GM13977 (cell line): ENCODE measurements around the gene TSPOAP1.
A peak's percentile ranks its signal among the peaks of the same experiment; 100 is the strongest.

Experiments
- DNase-seq: peaks from one replicate; pipeline ENCODE4 v3.0.0; 2012; ENCODE audit warnings: low spot score
- in situ Hi-C: fragments of 300-500 bp; cut with MboI; formaldehyde crosslinking; loops from one replicate; pipeline ENCODE4 v1.12.0; 2022; ENCODE audit warnings: low sequenced_read_pairs, low pct_unique_long_range_greater_than_20kb, mixed read lengths, inconsistent platforms; ENCODE audit not compliant: unreplicated experiment
- TF ChIP-seq, protein P1 (sequence below): IDR thresholded peaks from 2 replicates; pipeline ENCODE4 v1.5.1; 2012; ENCODE audit warnings: mild to moderate bottlenecking, control low read depth; ENCODE audit not compliant: insufficient read depth; ENCODE audit errors: extremely low read depth, missing control alignments

The TSPOAP1 gene

DNA sequence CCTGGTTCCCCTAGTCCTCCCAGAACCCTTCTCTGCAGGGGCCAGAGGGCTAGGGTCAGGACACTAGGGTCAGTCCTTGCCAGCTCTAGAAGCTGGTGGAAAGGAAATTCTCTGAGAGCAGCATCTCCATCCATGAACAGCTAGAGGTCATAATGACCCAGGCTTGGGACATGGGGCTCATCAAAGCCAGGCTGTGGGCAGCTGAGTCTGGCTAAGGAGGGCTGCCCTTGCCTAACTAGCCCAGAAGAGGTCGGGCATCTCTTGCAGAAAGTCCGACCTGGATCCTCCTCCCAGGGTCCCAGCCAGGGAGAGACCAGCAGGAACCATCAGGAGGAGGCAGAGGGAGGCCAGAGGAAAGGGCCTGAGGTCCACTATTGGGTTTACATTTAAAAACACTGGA is 52.2 kb downstream of the TSPOAP1 start:
- TF ChIP-seq, protein P1, sequence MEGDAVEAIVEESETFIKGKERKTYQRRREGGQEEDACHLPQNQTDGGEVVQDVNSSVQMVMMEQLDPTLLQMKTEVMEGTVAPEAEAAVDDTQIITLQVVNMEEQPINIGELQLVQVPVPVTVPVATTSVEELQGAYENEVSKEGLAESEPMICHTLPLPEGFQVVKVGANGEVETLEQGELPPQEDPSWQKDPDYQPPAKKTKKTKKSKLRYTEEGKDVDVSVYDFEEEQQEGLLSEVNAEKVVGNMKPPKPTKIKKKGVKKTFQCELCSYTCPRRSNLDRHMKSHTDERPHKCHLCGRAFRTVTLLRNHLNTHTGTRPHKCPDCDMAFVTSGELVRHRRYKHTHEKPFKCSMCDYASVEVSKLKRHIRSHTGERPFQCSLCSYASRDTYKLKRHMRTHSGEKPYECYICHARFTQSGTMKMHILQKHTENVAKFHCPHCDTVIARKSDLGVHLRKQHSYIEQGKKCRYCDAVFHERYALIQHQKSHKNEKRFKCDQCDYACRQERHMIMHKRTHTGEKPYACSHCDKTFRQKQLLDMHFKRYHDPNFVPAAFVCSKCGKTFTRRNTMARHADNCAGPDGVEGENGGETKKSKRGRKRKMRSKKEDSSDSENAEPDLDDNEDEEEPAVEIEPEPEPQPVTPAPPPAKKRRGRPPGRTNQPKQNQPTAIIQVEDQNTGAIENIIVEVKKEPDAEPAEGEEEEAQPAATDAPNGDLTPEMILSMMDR: no peak
- DNase-seq: no peak

DNA sequence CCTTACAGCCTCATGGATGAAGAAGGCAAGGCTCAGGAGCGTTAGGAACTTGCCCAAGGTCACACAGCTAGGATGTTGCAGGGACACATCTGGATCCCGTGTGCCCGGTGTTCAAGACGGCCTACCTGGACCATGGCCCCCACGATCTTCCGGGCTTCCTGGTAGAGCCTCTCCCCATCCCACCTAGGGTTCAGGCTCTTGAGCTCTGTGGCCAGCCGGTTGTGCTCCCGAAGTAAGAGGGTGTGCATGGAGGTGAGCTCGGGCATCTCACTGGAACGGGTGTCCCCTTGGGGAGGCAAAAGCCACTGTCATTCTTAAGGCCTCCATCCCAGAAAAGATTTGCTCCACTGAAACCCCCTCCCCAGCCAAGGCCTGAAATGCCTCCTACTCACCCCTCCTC is 53.2 kb downstream of the TSPOAP1 start:
- no peak for DNase-seq
- in situ Hi-C loops: no loop called here
- TF ChIP-seq, protein P1: no peak

More for the DNA sequence above, 52.2 kb downstream of the TSPOAP1 start:
- in situ Hi-C loops: no loop called here

DNA sequence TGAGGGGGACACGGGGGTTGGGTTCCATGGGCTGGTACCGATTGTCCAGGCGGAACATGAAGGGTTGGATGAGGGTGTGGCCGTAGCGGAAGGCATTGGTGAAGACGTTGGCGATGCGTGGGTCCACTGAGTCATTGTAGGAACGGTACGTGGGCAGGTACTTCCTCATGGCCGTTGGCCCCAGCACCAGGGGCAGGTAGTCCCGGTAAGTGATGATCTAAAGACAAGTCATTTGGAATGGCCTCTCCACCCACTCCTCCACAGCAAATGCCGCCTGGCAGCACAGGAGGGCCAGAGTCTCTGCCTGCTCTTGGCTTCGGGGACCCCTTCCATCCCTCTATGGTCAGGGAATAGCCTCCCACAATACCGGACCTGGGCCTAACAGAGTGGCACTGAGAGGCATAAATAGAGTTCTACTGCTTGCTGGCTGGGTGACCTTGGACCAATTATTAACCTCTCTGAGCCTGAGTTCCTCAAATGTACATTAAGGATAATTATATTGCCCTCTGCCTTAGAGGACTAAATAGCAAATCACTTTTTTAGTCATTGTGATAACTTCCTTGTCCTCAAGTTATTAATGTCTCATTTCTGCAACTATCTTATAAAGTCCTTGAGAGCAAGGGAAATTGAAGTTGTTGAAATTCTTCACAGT is 55.0 kb downstream of the TSPOAP1 start:
- TF ChIP-seq, protein P1: no peak
- peak; percentile 46 for DNase-seq
- in situ Hi-C loops: no loop called here

DNA sequence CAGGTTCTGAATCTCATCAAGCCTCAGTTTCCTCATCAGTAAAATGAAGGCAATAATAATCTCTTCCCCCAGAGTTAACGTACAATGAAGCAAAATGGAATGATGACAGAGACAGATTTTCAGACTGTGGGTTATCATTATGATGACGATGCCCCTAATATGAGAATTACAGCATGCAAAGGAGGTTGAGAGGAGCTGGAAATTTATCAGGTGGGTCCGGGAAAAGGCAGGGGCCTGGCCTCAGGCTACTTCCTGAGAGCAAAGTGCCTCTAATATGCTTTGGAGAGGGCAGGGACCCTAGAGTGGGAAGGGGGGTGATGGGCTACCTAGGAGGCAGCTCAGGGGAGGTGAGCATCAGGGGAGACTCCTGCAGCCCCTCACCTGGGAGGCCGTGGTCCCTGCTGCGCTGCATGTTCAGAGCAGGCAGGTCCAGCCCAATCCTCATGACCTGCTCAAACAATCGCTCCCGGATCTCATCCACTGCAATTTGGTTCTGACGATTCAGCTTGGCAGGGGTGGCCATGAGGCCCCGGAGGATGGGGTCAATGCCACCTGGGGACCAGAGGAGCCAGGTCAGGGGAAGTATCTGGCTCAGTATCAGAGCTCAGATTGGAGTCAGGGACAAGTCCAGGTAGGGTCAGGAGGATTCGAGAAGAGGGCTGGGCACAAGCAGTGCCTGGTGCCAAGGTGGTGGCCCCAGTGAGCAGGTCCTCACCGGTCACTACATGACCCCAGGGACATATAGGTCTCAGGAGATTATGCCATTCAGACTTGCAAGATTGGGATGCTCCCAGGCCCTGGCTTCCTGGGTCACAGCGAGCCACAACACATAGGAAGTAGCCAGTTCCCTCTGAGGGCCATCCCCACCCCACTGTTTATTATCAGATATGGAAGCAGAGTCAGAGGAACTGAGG is 56.0 kb downstream of the TSPOAP1 start:
- TF ChIP-seq, protein P1: no peak
- in situ Hi-C loops: no loop called here
- DNase-seq: no peak

DNA sequence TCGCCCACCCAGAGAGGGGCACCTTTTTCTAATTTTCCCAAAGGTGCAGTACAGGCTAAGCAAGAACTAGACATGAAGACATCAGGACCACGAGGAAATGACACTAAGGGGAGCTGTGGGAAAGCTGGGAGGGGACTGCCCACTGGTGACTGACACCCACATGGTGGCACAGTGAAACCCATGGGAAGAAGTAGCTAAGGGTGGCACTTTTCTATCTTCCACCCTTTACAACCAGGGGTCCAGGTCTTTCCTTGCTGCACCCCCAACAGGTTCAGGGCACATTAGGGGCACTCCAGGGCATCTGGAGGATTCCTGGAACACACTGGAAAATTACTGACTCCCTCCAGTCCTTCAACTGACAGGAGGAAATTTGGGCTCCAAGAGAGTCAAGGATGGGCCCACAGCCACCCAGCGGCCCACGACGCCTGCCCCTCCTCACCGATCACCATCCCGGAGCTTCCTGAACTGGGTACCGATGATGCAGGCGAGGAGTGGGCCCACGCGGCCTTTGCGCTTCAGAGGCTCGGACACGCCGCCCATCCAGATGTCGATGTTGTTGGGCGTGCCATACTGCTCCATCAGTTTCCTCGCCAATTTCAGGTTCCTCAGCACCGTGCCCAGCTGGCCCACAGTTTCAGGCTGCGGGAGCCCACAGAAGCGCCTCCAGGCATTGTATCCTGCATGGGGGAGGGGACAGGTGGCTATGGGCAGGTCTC is 57.2 kb downstream of the TSPOAP1 start:
- TF ChIP-seq, protein P1: no peak
- in situ Hi-C loops: no loop called here

DNA sequence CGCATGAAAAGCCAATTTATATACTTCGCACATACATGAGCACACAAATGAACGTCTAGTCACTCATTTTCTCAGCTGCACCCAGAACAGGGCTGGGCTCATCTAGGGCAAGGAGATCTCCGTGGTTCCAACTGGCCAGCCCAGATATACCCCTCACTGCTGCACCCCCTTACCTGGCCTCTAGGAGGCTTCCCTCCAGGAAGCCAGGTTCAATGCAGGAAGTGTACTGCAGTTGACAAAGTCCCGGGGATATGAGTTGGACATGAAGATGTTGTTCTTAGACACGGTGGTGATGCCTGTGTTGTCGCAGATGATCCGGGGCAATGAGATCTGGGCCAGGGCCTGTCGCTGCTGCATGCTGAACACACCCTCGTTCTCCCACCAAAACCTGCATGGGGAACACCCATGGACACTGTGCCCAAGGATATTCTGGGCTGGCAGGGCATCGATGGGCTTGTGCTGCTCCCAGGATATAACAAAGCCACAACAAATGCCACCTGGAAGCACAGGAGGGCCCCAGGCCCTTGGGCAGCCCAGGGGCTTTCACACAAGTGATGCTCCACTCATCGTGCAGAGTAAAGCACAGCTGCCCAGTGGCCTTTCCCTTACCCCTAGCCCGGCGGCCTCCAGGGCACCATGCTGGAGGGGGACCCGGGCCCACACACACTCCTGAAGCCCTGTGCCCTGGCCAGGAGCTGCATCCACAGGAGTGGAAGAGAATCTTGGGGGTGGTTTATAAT is 57.9 kb downstream of the TSPOAP1 start:
- in situ Hi-C loops: no loop called here
- TF ChIP-seq, protein P1: no peak
- no peak for DNase-seq

More for the DNA sequence above, 57.2 kb downstream of the TSPOAP1 start:
- DNase-seq: no peak
